ENCODE measurements around the gene ACVRL1.

The ACVRL1 gene

GRCh38 chr12:51907083-51907855 lies at the start of gene ACVRL1:
TSS of gene ACVRL1 (plus strand) at chr12:51907504. CDS start at chr12:51912475, 4,971 bp downstream.
- Mint-ChIP-seq H3K27me3 (ENCODE audit: low read depth) (peaks cover 8% of the 10 kb centered on the region), H3K36me3 (ENCODE audit: low read depth) (no peaks in the 10 kb centered on the region), H3K27ac (peak within 1 kb of the TSS in 2 of 3 experiments; percentile 76 to 81), H3K4me3 (no peak within 1 kb of the TSS), H3K4me1 (peaks cover 58% of the 10 kb centered on the region), H3K9me3 (no peaks in the 10 kb centered on the region)
- TF ChIP-seq, protein P1, sequence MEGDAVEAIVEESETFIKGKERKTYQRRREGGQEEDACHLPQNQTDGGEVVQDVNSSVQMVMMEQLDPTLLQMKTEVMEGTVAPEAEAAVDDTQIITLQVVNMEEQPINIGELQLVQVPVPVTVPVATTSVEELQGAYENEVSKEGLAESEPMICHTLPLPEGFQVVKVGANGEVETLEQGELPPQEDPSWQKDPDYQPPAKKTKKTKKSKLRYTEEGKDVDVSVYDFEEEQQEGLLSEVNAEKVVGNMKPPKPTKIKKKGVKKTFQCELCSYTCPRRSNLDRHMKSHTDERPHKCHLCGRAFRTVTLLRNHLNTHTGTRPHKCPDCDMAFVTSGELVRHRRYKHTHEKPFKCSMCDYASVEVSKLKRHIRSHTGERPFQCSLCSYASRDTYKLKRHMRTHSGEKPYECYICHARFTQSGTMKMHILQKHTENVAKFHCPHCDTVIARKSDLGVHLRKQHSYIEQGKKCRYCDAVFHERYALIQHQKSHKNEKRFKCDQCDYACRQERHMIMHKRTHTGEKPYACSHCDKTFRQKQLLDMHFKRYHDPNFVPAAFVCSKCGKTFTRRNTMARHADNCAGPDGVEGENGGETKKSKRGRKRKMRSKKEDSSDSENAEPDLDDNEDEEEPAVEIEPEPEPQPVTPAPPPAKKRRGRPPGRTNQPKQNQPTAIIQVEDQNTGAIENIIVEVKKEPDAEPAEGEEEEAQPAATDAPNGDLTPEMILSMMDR (IDR thresholded peaks at IDR 0.05; ENCODE audit: unreplicated experiment in 3 of 3): no peak

GRCh38 chr12:51860986-51861385 lies 46.3 kb upstream of the ACVRL1 start:
- no peaks in the 10 kb centered on the region for H3K9me3 Mint-ChIP-seq
- peak overlapping the region in 2 of 3 experiments; percentile 35 to 45 for H3K27ac Mint-ChIP-seq
- TF ChIP-seq, protein P1 (IDR thresholded peaks at IDR 0.05; ENCODE audit: unreplicated experiment in 3 of 3): no peak
- H3K4me1 Mint-ChIP-seq: peaks cover 40% of the 10 kb centered on the region
- no peak overlapping the region for H3K4me3 Mint-ChIP-seq
- H3K27me3 Mint-ChIP-seq (ENCODE audit: low read depth): peaks cover 29% of the 10 kb centered on the region
- no peaks in the 10 kb centered on the region for H3K36me3 Mint-ChIP-seq (ENCODE audit: low read depth)

DNA sequence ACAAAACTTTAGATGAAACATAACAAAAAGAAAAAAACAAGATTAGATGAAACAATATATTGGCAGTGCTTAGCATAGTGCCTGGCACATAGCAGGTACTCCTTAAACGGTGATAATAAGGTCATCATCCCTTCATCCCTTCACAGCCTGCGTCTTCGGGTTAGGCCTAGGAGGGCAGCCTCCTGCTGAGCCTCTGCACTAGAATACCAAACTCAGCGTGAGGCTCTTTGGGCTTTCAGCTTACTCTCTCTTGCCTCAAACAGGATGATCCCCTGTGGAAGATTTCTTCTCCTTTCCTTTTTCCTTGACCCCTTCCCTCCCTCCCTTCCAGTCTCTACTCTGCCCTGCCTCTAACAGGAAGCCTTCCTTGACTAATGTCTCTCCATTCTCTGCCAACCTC lies 44.4 kb upstream of the ACVRL1 start:
- TF ChIP-seq, protein P1 (IDR thresholded peaks at IDR 0.05; ENCODE audit: unreplicated experiment in 3 of 3): no peak
- H3K27ac Mint-ChIP-seq: peak overlapping the region in 2 of 3 experiments; percentile 78 to 88
- no peaks in the 10 kb centered on the region for H3K9me3 Mint-ChIP-seq
- peaks cover 40% of the 10 kb centered on the region for H3K4me1 Mint-ChIP-seq
- H3K27me3 Mint-ChIP-seq (ENCODE audit: low read depth): peaks cover 24% of the 10 kb centered on the region
- no peaks in the 10 kb centered on the region for H3K36me3 Mint-ChIP-seq (ENCODE audit: low read depth)
- H3K4me3 Mint-ChIP-seq: peak overlapping the region; percentile 53 to 69 (median 53)

- no peaks in the 10 kb centered on the region for H3K9me3 Mint-ChIP-seq
- TF ChIP-seq, protein P1 (IDR thresholded peaks at IDR 0.05; ENCODE audit: unreplicated experiment in 3 of 3): no peak
Observed at GRCh38 chr12:51863363-51863932, 43.9 kb upstream of the ACVRL1 start.

GRCh38 chr12:51863933-51864832 lies 43.1 kb upstream of the ACVRL1 start:
- peaks cover 49% of the 10 kb centered on the region for H3K4me1 Mint-ChIP-seq
- peak overlapping the region; percentile 70 to 90 (median 90) for H3K27ac Mint-ChIP-seq
- peak overlapping the region; percentile 73 to 80 (median 75) for H3K4me3 Mint-ChIP-seq
- no peaks in the 10 kb centered on the region for H3K36me3 Mint-ChIP-seq (ENCODE audit: low read depth)
- H3K9me3 Mint-ChIP-seq: no peaks in the 10 kb centered on the region
- H3K27me3 Mint-ChIP-seq (ENCODE audit: low read depth): peaks cover 34% of the 10 kb centered on the region
- TF ChIP-seq, protein P1 (IDR thresholded peaks at IDR 0.05; ENCODE audit: unreplicated experiment in 3 of 3): no peak

More at GRCh38 chr12:51863363-51863932, 43.9 kb upstream of the ACVRL1 start:
- Mint-ChIP-seq H3K4me3 (peak overlapping the region; percentile 53 to 69 (median 53)), H3K4me1 (peaks cover 45% of the 10 kb centered on the region), H3K27me3 (ENCODE audit: low read depth) (peaks cover 29% of the 10 kb centered on the region), H3K36me3 (ENCODE audit: low read depth) (no peaks in the 10 kb centered on the region), H3K27ac (peak overlapping the region in 2 of 3 experiments; percentile 78 to 88)

All from nephron (organoid).